Esophagus muscularis mucosa (tissue), 4 donors: ENCODE data around the gene MACROD2. TPM values are rescaled to one million over a fixed set of nuclear protein-coding genes. Genes with fewer than 3 reads are reported as not detected.
"Not testable (repeated sequence)": the region's sequence is repeated elsewhere in the genome, so short reads cannot be mapped to it uniquely, and the experiment has no call there.

ENCODE experiments used
- DNase-seq: peaks from one replicate; pipeline ENCODE4 v3.0.0-alpha.2; 2017; ENCODE audit errors: extremely low spot score
- H3K27ac ChIP-seq, 4 donors: fragments of 200-600 bp; sonication (generic); replicated peaks in 1 of 4; 1 replicate in 3 of 4; 2 replicates in 1 of 4; pipeline ENCODE4 v1.5.1; 2016 to 2019; ENCODE audit warnings: mild to moderate bottlenecking in 1 of 4
- H3K27me3 ChIP-seq, 4 donors: fragments of 200-600 bp; sonication (generic); one replicate each; pipeline versions ENCODE4 v1.5.1 to v1.6.0; 2016 to 2019
- H3K36me3 ChIP-seq, 4 donors: fragments of 200-600 bp; sonication (generic); one replicate each; pipeline ENCODE4 v1.5.1; 2016 to 2019
- H3K4me1 ChIP-seq, 4 donors: fragments of 200-600 bp; sonication (generic); one replicate each; pipeline ENCODE4 v1.5.1; 2016 to 2019
- H3K4me3 ChIP-seq, 4 donors: fragments of 200-600 bp; sonication (generic); 1 replicate in 2 of 4; 2 replicates in 2 of 4; pipeline ENCODE4 v1.5.1; 2016 to 2019; ENCODE audit warnings: mild to moderate bottlenecking in 4 of 4, moderate library complexity in 1 of 4
- H3K9me3 ChIP-seq, 4 donors: fragments of 200-600 bp; sonication (generic); 1 replicate in 3 of 4; 2 replicates in 1 of 4; pipeline ENCODE4 v1.5.1; 2016 to 2019
- CTCF ChIP-seq, 3 experiments: fragments of 200-600 bp in 2 of 3; fragments of 450-650 bp in 1 of 3; sonication (generic) in 2 of 3; IDR thresholded peaks; one replicate each; pipeline ENCODE4 v1.5.1; 2017 to 2019; ENCODE audit warnings: antibody characterized with exemption in 3 of 3, mild to moderate bottlenecking in 2 of 3, moderate library complexity in 1 of 3
- EP300 ChIP-seq: sonication (generic); formaldehyde crosslinking; IDR thresholded peaks from one replicate; pipeline ENCODE4 v1.6.1; 2017; ENCODE audit warnings: antibody characterized with exemption
- POLR2A ChIP-seq: fragments of 450-650 bp; IDR thresholded peaks from one replicate; pipeline ENCODE4 v1.6.1; 2017; ENCODE audit warnings: antibody characterized with exemption, moderate library complexity, mild to moderate bottlenecking, low read depth
- POLR2AphosphoS5 ChIP-seq, 2 donors: sonication (generic); formaldehyde crosslinking; IDR thresholded peaks; one replicate each; pipeline ENCODE4 v1.6.1; 2017; ENCODE audit warnings: antibody characterized with exemption in 2 of 2
- WGBS: methylation state at CpG from one replicate; pipeline ENCODE4 v1.1.5; 2018; 5-methylcytosine and 5-hydroxymethylcytosine counted together
- intact Hi-C: fragments of 100-400 bp; cut with DNase I; formaldehyde crosslinking; loops from one replicate; pipeline ENCODE4 v1.15.1; 2023
- total RNA-seq, 4 donors: library from RNA; depleted of rRNA; stranded (reverse); fragments of >200 nt; gene quantifications; one replicate each; pipeline versions ENCODE4 v1.1.0 to v1.2.1, GENCODE V29; 2016

Gene MACROD2
- total RNA-seq, 4 donors from 2014 or later, result 1.4 to 3.6 (median 2.6) TPM

- Histone ChIP-seq H3K27me3 (no peaks in the 10 kb centered on the region), H3K9me3 (no peaks in the 10 kb centered on the region), H3K4me1 (no peaks in the 10 kb centered on the region), H3K4me3 (no peak overlapping the region), H3K27ac (no peak overlapping the region), H3K36me3 (no peaks in the 10 kb centered on the region)
- intact Hi-C loops, result no loop called here
- DNase-seq, result no peak
- WGBS, result 87% methylated on average over 4 of the region's 4 CpGs
- TF ChIP-seq POLR2A, result no peak
- TF ChIP-seq EP300, result no peak
- no peak for TF ChIP-seq CTCF (IDR thresholded peaks at IDR 0.05)
- no peak for TF ChIP-seq POLR2AphosphoS5 (IDR thresholded peaks at IDR 0.05)
These were observed 1533.2 kb downstream of the MACROD2 start for GRCh38 chr20:15528391-15529111.

GRCh38 chr20:15535863-15536262 is 1540.5 kb downstream of the MACROD2 start:
- Histone ChIP-seq H3K4me3 (no peak overlapping the region), H3K27ac (no peak overlapping the region), H3K36me3 (no peaks in the 10 kb centered on the region), H3K27me3 (no peaks in the 10 kb centered on the region), H3K9me3 (no peaks in the 10 kb centered on the region), H3K4me1 (no peaks in the 10 kb centered on the region)
- TF ChIP-seq POLR2A (no peak), CTCF (IDR thresholded peaks at IDR 0.05) (no peak), POLR2AphosphoS5 (IDR thresholded peaks at IDR 0.05) (no peak), EP300 (no peak)
- 90% methylated on average over 3 of the region's 3 CpGs for WGBS
- no peak for DNase-seq
- intact Hi-C loops, result no loop called here

- intact Hi-C loops, H3K27ac ChIP-seq: not testable (repeated sequence)
- 94% methylated on average over 1 of the region's 1 CpG for WGBS
These were observed 1541.9 kb downstream of the MACROD2 start for GRCh38 chr20:15537200-15537599.

GRCh38 chr20:15542655-15543054 is 1547.3 kb downstream of the MACROD2 start:
- DNase-seq, result no peak
- TF ChIP-seq EP300, result no peak
- TF ChIP-seq CTCF (IDR thresholded peaks at IDR 0.05), result no peak
- TF ChIP-seq POLR2AphosphoS5 (IDR thresholded peaks at IDR 0.05), result no peak
- TF ChIP-seq POLR2A, result no peak
- H3K27ac ChIP-seq, result no peak overlapping the region
- no peaks in the 10 kb centered on the region for H3K36me3 ChIP-seq
- no peaks in the 10 kb centered on the region for H3K4me1 ChIP-seq
- no peaks in the 10 kb centered on the region for H3K27me3 ChIP-seq
- no peaks in the 10 kb centered on the region for H3K9me3 ChIP-seq
- intact Hi-C loops, result no loop called here
- 92% methylated on average over 5 of the region's 5 CpGs for WGBS
- H3K4me3 ChIP-seq, result no peak overlapping the region

More at GRCh38 chr20:15537200-15537599, 1541.9 kb downstream of the MACROD2 start:
- not testable (repeated sequence) for DNase-seq, H3K9me3 ChIP-seq, H3K4me3 ChIP-seq, H3K36me3 ChIP-seq, H3K27me3 ChIP-seq, H3K4me1 ChIP-seq

GRCh38 chr20:15544742-15545141 is 1549.4 kb downstream of the MACROD2 start:
- Histone ChIP-seq H3K27me3 (no peaks in the 10 kb centered on the region), H3K36me3 (no peaks in the 10 kb centered on the region), H3K9me3 (no peaks in the 10 kb centered on the region), H3K27ac (no peak overlapping the region), H3K4me3 (no peak overlapping the region), H3K4me1 (no peaks in the 10 kb centered on the region)
- intact Hi-C loops, result no loop called here
- WGBS, result 60% methylated on average over 2 of the region's 2 CpGs
- no peak for DNase-seq
- TF ChIP-seq EP300, result no peak
- no peak for TF ChIP-seq POLR2AphosphoS5 (IDR thresholded peaks at IDR 0.05)
- TF ChIP-seq POLR2A, result no peak
- TF ChIP-seq CTCF (IDR thresholded peaks at IDR 0.05), result no peak
